Lower lobe of right lung (tissue), 2 donors: Measurements from ENCODE around the gene GPS2. TPM values are rescaled to one million over a fixed set of nuclear protein-coding genes. Genes with fewer than 3 reads are reported as not detected.

Experiments
- ATAC-seq, 2 donors: fragments of 200-7000 bp; cut with Tn5 transposase; one replicate each; pipeline ENCODE4 v1.9.1; 2020 to 2022; ENCODE audit warnings: mild to moderate bottlenecking in 2 of 2, moderate library complexity in 2 of 2
- DNase-seq: peaks from one replicate; pipeline ENCODE4 v3.0.0-alpha.2; 2020
- H3K27ac ChIP-seq: fragments of 200-600 bp; one replicate; pipeline ENCODE4 v1.8.0; 2022
- H3K27me3 ChIP-seq: fragments of 200-600 bp; one replicate; pipeline ENCODE4 v1.8.0; 2022; ENCODE audit warnings: low read depth
- H3K36me3 ChIP-seq: fragments of 200-600 bp; one replicate; pipeline ENCODE4 v1.8.0; 2022; ENCODE audit warnings: mild to moderate bottlenecking
- H3K4me1 ChIP-seq: fragments of 200-600 bp; one replicate; pipeline ENCODE4 v1.8.0; 2022
- H3K4me3 ChIP-seq: fragments of 200-600 bp; one replicate; pipeline ENCODE4 v1.8.0; 2022; ENCODE audit warnings: mild to moderate bottlenecking
- H3K9me3 ChIP-seq: fragments of 200-600 bp; one replicate; pipeline ENCODE4 v1.8.0; 2022
- CTCF ChIP-seq: fragments of 200-600 bp; IDR thresholded peaks from one replicate; pipeline ENCODE4 v1.8.0; 2022; ENCODE audit warnings: antibody characterized with exemption, mild to moderate bottlenecking
- intact Hi-C: fragments of 100-400 bp; cut with DNase I; formaldehyde crosslinking; loops from one replicate; pipeline ENCODE4 v1.11.0; 2022
- total RNA-seq: library from RNA; stranded (reverse); fragmentation: NEBNext Ultra II Directional; extraction: Animal tissue kit (Norgen Biotek cat#: 25700); gene quantifications from one replicate; pipeline ENCODE4 v1.2.1, GENCODE V29; 2021
- donor health status: DM: no; HTN: yes; CAD: no; lungs with severe emphysema.

Gene GPS2
- total RNA-seq, 1 donor from 2014 or later = 66.6 TPM

GRCh38 chr17:7292729-7293128, 22.4 kb downstream of the GPS2 start:
- no peak overlapping the region for H3K27ac ChIP-seq
- DNase-seq (no peak), ATAC-seq (no peak)
- TF ChIP-seq CTCF = no peak
- peaks cover 52% of the 10 kb centered on the region for H3K27me3 ChIP-seq
- no peaks in the 10 kb centered on the region for H3K36me3 ChIP-seq
- H3K9me3 ChIP-seq = no peaks in the 10 kb centered on the region
- peaks cover 29% of the 10 kb centered on the region for H3K4me1 ChIP-seq
- H3K4me3 ChIP-seq = no peak overlapping the region
- intact Hi-C loops = no loop called here

GRCh38 chr17:7292194-7292593, 23.0 kb downstream of the GPS2 start:
- Histone ChIP-seq H3K27me3 (peaks cover 56% of the 10 kb centered on the region), H3K4me3 (no peak overlapping the region), H3K27ac (no peak overlapping the region), H3K9me3 (no peaks in the 10 kb centered on the region), H3K36me3 (no peaks in the 10 kb centered on the region), H3K4me1 (peaks cover 29% of the 10 kb centered on the region)
- DNase-seq = no peak
- TF ChIP-seq CTCF = no peak
- intact Hi-C loops = no loop called here
- no peak for ATAC-seq

GRCh38 chr17:7290685-7291084, 24.5 kb downstream of the GPS2 start:
- TF ChIP-seq CTCF = no peak
- H3K4me1 ChIP-seq = peaks cover 15% of the 10 kb centered on the region
- ATAC-seq (no peak), DNase-seq (no peak)
- peaks cover 50% of the 10 kb centered on the region for H3K27me3 ChIP-seq
- no peak overlapping the region for H3K4me3 ChIP-seq
- no peaks in the 10 kb centered on the region for H3K36me3 ChIP-seq
- intact Hi-C loops = no loop called here
- no peaks in the 10 kb centered on the region for H3K9me3 ChIP-seq
- no peak overlapping the region for H3K27ac ChIP-seq

- DNase-seq = no peak
- intact Hi-C loops = no loop called here
- peaks cover 45% of the 10 kb centered on the region for H3K27me3 ChIP-seq
These were observed 25.0 kb downstream of the GPS2 start for GRCh38 chr17:7290166-7290565.

GRCh38 chr17:7289256-7290032, 25.7 kb downstream of the GPS2 start:
- Histone ChIP-seq H3K4me1 (peaks cover 5% of the 10 kb centered on the region), H3K9me3 (no peaks in the 10 kb centered on the region), H3K27ac (no peak overlapping the region), H3K36me3 (no peaks in the 10 kb centered on the region), H3K4me3 (no peak overlapping the region), H3K27me3 (peaks cover 38% of the 10 kb centered on the region)
- intact Hi-C loops = no loop called here
- no peak for DNase-seq
- no peak for TF ChIP-seq CTCF
- no peak for ATAC-seq

More at GRCh38 chr17:7290166-7290565, 25.0 kb downstream of the GPS2 start:
- Histone ChIP-seq H3K9me3 (no peaks in the 10 kb centered on the region), H3K4me3 (no peak overlapping the region), H3K27ac (no peak overlapping the region), H3K4me1 (peaks cover 12% of the 10 kb centered on the region), H3K36me3 (no peaks in the 10 kb centered on the region)
- ATAC-seq = no peak
- no peak for TF ChIP-seq CTCF
